K562 (cell line): ENCODE measurements around the gene TOR1AIP1. TPM values are rescaled to one million over a fixed set of nuclear protein-coding genes. Genes with fewer than 3 reads are reported as not detected.

Experiments used
- CEBPB ChIP-seq: fragments of 450-650 bp; IDR thresholded peaks from 2 replicates; pipeline ENCODE4 v1.6.1; 2016; ENCODE audit warnings: missing genetic modification characterization, missing compliant biosample characterization
- GABPB1 ChIP-seq: sonication (generic); formaldehyde crosslinking; IDR thresholded peaks from 2 replicates; pipeline ENCODE4 v1.8.0; 2022; ENCODE audit warnings: mild to moderate bottlenecking, missing genetic modification reagents
- KAT8 ChIP-seq: fragments of 450-650 bp; IDR thresholded peaks from 2 replicates; pipeline ENCODE4 v1.6.1; 2016; ENCODE audit warnings: low read depth, mild to moderate bottlenecking
- PHF8 ChIP-seq: fragments of 200-600 bp; sonication (generic); IDR thresholded peaks from 2 replicates; pipeline ENCODE4 v1.6.1; 2012; ENCODE audit warnings: mixed run types, mild to moderate bottlenecking, inconsistent platforms, low read length, moderate library complexity, borderline replicate concordance
- SIX5 ChIP-seq, 2 experiments: IDR thresholded peaks; 2 replicates each; pipeline ENCODE4 v1.6.1; 2011; ENCODE audit warnings: low read length in 2 of 2, borderline replicate concordance in 1 of 2, low read depth in 1 of 2, mild to moderate bottlenecking in 1 of 2, moderate library complexity in 1 of 2; ENCODE audit not compliant: insufficient read depth in 1 of 2
- ZNF347 ChIP-seq: fragments of 450-650 bp; formaldehyde crosslinking; IDR thresholded peaks from 2 replicates; pipeline ENCODE4 v1.4.0; 2020; ENCODE audit warnings: low read depth, mild to moderate bottlenecking, moderate library complexity
- polyA plus RNA-seq, 8 experiments: library from polyadenylated mRNA; depleted of rRNA in 4 of 8; stranded (reverse) in 5 of 8; unstranded in 3 of 8; fragments of >200 nt; fragmentation: Nextera tagmentation in 2 of 8; fragmentation: Illumina TruSeq in 1 of 8; extraction: Ambion mirVana in 2 of 8; extraction: Trizol in 1 of 8; gene quantifications; 2 replicates each; pipeline versions ENCODE4 v1.2.1 to v1.2.3, GENCODE V29; 2011 to 2014; ENCODE audit warnings: inconsistent platforms in 1 of 8, missing spikeins in 1 of 8
- total RNA-seq, 7 experiments: library from RNA; depleted of rRNA in 6 of 7; stranded (reverse); fragments of >200 nt in 6 of 7; fragmentation: Illumina TruSeq in 2 of 7; extraction: Trizol in 2 of 7; gene quantifications; 2 replicates each; pipeline versions ENCODE4 v1.2.1 to v1.2.3, GENCODE V29; 2011 to 2021; ENCODE audit warnings: low replicate concordance in 1 of 7
- TF ChIP-seq, protein P1 (sequence below): fragments of 450-650 bp; IDR thresholded peaks from 2 replicates; pipeline ENCODE4 v1.6.1; 2017; ENCODE audit warnings: antibody characterized with exemption
- TF ChIP-seq, protein P2 (sequence below): fragments of 450-650 bp; IDR thresholded peaks from 2 replicates; pipeline ENCODE4 v1.6.1; 2014; ENCODE audit warnings: low read depth, mild to moderate bottlenecking, moderate library complexity, borderline replicate concordance

TOR1AIP1 gene
- total and polyA plus RNA-seq, 9 of the 15 experiments (the other 6 are each of a cell fraction or from before 2014, with no cell fraction given), result 18.1 to 46.9 (median 35.5) TPM

DNA sequence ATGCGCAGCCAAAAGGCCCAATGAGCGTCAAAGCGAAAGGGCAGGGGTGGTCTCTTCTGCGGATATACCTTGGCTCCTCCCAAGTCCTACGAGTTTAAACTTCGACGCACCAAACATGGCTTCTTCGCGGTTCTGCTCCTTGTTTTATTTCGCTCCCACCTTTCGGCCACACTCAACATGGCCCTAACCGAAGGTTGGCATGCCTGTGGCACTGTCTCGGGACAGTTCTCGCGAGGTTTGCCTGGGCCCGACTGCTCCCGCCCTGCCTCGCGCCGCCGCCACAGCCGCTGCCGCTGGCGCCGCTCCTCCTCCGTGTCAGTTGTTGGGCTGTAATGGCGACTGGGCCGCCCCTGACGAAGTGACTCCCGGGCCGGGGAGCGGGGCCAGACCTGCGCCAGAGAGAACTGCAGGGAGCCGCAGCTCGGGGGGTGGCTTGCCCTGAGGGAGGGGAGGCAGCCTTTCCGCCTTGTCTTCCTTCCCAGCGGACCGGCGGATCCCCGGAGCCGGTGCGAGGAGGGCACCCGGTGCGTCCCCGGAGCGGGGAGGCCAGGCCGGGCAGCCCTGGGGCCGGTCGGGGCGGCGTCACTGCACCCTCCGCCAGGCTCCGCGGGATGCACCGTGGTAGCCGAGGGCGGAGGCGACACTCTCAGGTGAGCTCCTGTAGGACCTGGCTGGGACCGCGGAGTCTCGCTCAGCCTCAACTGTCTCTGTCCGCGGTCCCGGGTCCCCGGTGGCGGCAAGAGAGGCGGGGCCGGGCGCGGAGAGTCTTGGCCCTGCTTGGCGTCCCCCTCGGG lies 72.6 kb downstream of the TOR1AIP1 start, which contains the start of gene CEP350 (continued):
- TF ChIP-seq, protein P1, sequence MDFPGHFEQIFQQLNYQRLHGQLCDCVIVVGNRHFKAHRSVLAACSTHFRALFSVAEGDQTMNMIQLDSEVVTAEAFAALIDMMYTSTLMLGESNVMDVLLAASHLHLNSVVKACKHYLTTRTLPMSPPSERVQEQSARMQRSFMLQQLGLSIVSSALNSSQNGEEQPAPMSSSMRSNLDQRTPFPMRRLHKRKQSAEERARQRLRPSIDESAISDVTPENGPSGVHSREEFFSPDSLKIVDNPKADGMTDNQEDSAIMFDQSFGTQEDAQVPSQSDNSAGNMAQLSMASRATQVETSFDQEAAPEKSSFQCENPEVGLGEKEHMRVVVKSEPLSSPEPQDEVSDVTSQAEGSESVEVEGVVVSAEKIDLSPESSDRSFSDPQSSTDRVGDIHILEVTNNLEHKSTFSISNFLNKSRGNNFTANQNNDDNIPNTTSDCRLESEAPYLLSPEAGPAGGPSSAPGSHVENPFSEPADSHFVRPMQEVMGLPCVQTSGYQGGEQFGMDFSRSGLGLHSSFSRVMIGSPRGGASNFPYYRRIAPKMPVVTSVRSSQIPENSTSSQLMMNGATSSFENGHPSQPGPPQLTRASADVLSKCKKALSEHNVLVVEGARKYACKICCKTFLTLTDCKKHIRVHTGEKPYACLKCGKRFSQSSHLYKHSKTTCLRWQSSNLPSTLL, result no peak
- TF ChIP-seq ZNF347 (CRISPR knock-in tag) (0 out of 2 replicates have a peak, but pooled peaks have one; percentile 20), GABPB1 (peak; percentile 86), KAT8 (no peak), SIX5 (IDR thresholded peaks at IDR 0.05; ENCODE audit: borderline replicate concordance in 1 of 2, insufficient read depth in 1 of 2, low read depth in 1 of 2, low read length in 2 of 2) (peak; percentile 70 to 81; a peak in 3 of 4 replicates), CEBPB (tag) (no peak), PHF8 (peak; percentile 95; the same call in 1 of the 2 replicates)
- TF ChIP-seq, protein P2, sequence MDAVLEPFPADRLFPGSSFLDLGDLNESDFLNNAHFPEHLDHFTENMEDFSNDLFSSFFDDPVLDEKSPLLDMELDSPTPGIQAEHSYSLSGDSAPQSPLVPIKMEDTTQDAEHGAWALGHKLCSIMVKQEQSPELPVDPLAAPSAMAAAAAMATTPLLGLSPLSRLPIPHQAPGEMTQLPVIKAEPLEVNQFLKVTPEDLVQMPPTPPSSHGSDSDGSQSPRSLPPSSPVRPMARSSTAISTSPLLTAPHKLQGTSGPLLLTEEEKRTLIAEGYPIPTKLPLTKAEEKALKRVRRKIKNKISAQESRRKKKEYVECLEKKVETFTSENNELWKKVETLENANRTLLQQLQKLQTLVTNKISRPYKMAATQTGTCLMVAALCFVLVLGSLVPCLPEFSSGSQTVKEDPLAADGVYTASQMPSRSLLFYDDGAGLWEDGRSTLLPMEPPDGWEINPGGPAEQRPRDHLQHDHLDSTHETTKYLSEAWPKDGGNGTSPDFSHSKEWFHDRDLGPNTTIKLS, result peak; percentile 96
